Measurements from ENCODE around the gene HMCN2. TPM values are rescaled to one million over a fixed set of nuclear protein-coding genes. Genes with fewer than 3 reads are reported as not detected.

The HMCN2 gene
- total RNA-seq, 2 donors from 2014 or later: 20.1 to 30.6 TPM

DNA sequence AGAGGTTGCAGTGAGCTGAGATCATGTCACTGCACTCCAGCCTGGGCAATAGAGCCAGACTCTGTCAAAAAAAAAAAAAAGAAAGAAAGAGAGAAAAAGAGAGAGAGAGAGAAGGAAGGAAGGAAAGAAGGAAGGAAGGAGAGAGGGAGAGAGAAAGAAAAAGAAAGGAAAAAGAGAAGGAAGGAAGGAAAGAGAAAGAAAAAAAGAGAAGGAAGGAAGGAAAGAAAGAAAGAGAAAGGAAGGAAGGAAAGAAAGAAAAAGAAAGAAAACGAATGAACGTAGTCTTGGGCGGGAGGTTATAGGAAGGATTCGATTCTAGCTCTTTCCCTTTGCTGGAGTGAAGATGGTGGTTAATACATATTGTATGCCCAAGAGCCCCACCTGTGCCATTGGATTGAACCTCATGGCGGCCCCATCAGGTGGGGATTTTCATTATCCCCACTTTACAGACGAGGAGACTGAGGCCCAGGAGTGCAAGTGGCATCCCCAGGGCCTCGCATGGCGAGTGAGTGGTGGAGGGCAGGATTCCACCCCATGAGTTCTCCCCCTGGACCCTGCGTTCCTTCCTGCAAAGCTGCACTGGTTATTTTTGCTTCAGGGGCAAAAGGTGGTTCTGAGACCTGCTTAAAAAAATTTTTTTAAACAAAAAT is 98.3 kb downstream of the HMCN2 start:
- no peaks in the 10 kb centered on the region for H3K36me3 ChIP-seq
- no peaks in the 10 kb centered on the region for H3K9me3 ChIP-seq
- intact Hi-C loops (cut with DNase I): no loop called here
- H3K4me1 ChIP-seq: no peaks in the 10 kb centered on the region
- DNase-seq: no peak
- TF ChIP-seq, protein P1, sequence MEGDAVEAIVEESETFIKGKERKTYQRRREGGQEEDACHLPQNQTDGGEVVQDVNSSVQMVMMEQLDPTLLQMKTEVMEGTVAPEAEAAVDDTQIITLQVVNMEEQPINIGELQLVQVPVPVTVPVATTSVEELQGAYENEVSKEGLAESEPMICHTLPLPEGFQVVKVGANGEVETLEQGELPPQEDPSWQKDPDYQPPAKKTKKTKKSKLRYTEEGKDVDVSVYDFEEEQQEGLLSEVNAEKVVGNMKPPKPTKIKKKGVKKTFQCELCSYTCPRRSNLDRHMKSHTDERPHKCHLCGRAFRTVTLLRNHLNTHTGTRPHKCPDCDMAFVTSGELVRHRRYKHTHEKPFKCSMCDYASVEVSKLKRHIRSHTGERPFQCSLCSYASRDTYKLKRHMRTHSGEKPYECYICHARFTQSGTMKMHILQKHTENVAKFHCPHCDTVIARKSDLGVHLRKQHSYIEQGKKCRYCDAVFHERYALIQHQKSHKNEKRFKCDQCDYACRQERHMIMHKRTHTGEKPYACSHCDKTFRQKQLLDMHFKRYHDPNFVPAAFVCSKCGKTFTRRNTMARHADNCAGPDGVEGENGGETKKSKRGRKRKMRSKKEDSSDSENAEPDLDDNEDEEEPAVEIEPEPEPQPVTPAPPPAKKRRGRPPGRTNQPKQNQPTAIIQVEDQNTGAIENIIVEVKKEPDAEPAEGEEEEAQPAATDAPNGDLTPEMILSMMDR (IDR thresholded peaks at IDR 0.05): no peak
- no peak overlapping the region for H3K9ac ChIP-seq (ENCODE audit: low read depth in 2 of 2, low read length in 2 of 2)
- no peak overlapping the region for H3K27ac ChIP-seq
- H3K4me3 ChIP-seq: no peak overlapping the region
- no peaks in the 10 kb centered on the region for H3K27me3 ChIP-seq

DNA sequence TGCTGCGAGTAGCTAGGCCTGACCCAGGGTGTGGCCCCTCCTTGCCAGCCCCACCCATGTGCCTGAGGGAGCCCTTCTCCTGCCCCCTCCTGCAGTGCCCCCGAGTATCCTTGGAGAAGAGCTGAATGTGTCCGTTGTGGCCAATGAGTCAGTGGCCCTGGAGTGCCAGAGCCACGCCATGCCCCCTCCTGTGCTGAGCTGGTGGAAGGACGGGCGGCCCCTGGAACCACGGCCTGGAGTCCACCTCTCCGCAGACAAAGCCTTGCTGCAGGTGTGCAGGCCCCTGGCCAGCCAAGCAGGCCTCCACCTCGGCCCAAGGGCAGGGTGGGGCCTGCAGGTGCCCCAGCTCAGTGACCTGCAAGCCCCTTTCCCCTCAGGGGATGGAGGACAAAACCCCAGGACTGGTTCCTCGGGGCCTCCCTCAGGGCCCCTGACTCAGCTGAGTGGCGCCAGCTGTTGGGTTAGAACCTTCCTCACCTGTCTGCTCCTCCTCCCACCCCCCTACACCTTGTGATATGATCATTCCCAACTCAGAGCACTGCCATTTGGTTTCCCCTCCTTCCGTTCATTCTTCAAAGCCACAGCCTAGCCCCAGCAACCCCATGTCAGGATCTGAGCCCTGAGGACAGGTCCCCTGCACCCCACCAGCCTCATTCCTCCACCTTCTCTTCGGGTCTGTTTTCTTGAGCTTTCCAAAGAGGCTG is 99.2 kb downstream of the HMCN2 start:
- Histone ChIP-seq H3K27me3 (no peaks in the 10 kb centered on the region), H3K27ac (no peak overlapping the region), H3K9me3 (no peaks in the 10 kb centered on the region), H3K4me1 (no peaks in the 10 kb centered on the region), H3K36me3 (no peaks in the 10 kb centered on the region), H3K4me3 (no peak overlapping the region), H3K9ac (ENCODE audit: low read depth in 2 of 2, low read length in 2 of 2) (no peak overlapping the region)
- no peak for DNase-seq
- TF ChIP-seq, protein P1 (IDR thresholded peaks at IDR 0.05): no peak
- intact Hi-C loops (cut with DNase I): no loop called here

- TF ChIP-seq, protein P1 (IDR thresholded peaks at IDR 0.05): no peak
- Histone ChIP-seq H3K9ac (ENCODE audit: low read depth in 2 of 2, low read length in 2 of 2) (no peak overlapping the region), H3K36me3 (no peaks in the 10 kb centered on the region), H3K4me1 (no peaks in the 10 kb centered on the region), H3K4me3 (no peak overlapping the region), H3K27me3 (no peaks in the 10 kb centered on the region), H3K9me3 (no peaks in the 10 kb centered on the region), H3K27ac (no peak overlapping the region)
- DNase-seq: no peak
- intact Hi-C loops (cut with DNase I): no loop called here
Observed at GRCh38 chr9:130365323-130365721, 99.8 kb downstream of the HMCN2 start.

- TF ChIP-seq, protein P1 (IDR thresholded peaks at IDR 0.05): no peak
- H3K9me3 ChIP-seq: no peaks in the 10 kb centered on the region
- intact Hi-C loops (cut with DNase I): no loop called here
- no peak overlapping the region for H3K4me3 ChIP-seq
- H3K9ac ChIP-seq (ENCODE audit: low read depth in 2 of 2, low read length in 2 of 2): no peak overlapping the region
- H3K4me1 ChIP-seq: no peaks in the 10 kb centered on the region
- no peaks in the 10 kb centered on the region for H3K36me3 ChIP-seq
- H3K27ac ChIP-seq: no peak overlapping the region
- DNase-seq: no peak
- H3K27me3 ChIP-seq: no peaks in the 10 kb centered on the region
Observed at GRCh38 chr9:130366072-130366471, 100.5 kb downstream of the HMCN2 start.

DNA sequence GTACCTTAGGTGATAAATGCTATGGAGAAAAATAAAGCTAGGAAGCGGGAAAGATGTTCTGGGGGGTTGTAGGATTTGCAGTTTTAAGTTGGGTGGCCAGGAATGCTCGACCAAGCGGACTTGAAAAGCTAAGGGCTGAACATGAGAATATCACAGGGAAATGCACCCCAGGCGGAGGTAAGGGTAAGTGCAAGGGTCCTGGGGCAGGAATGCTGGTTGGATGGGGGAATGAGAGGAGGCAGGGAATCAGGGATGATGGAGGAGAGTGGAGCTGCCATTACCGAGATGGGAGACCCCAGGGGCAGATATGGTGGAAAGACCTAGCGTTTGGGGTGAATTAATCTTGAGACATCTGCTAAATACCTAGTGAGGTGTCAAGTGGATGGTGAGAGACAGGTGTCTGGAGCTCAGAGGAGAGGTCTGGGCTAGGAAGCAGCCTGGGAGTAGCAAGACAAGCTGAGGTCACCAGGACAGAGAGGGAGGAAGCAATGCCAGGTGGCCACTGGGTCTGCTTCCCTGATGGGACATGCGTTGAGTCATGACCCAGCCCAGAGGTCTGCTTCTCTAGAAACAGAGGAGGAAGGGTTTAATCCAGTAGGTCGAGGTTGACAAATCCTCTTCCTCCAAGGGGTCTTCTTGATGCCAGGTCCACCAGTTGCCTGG is 101.5 kb downstream of the HMCN2 start:
- Histone ChIP-seq H3K36me3 (no peaks in the 10 kb centered on the region), H3K4me3 (no peak overlapping the region), H3K27ac (no peak overlapping the region), H3K9me3 (no peaks in the 10 kb centered on the region), H3K9ac (ENCODE audit: low read depth in 2 of 2, low read length in 2 of 2) (no peak overlapping the region), H3K4me1 (no peaks in the 10 kb centered on the region), H3K27me3 (no peaks in the 10 kb centered on the region)
- DNase-seq: no peak
- intact Hi-C loops (cut with DNase I): no loop called here
- TF ChIP-seq, protein P1 (IDR thresholded peaks at IDR 0.05): no peak
